SK-N-SH treated with all-trans-retinoic acid at 6 μM for 48 hours (cell line): ENCODE measurements around the gene FYN.

Experiments
- ATAC-seq: fragments of 200-7000 bp; cut with Tn5 transposase; 3 replicates; pipeline ENCODE4 v1.9.1; 2020; ENCODE audit warnings: mild to moderate bottlenecking, moderate library complexity
- ARNTL ChIP-seq: fragments of 450-650 bp; formaldehyde crosslinking; IDR thresholded peaks from 2 replicates; pipeline ENCODE4 v1.5.0; 2020; ENCODE audit warnings: low read depth, mild to moderate bottlenecking, moderate library complexity, borderline replicate concordance
- BACH2 ChIP-seq: fragments of 250-450 bp; sonication (Bioruptor Pico); IDR thresholded peaks from 2 replicates; pipeline ENCODE4 v1.9.0; 2021; ENCODE audit warnings: mild to moderate bottlenecking, borderline replicate concordance
- CREB5 ChIP-seq: fragments of 250-450 bp; sonication (Bioruptor Pico); IDR thresholded peaks from 2 replicates; pipeline ENCODE4 v1.5.1; 2020; ENCODE audit warnings: low read depth, mild to moderate bottlenecking, moderate library complexity
- CSDC2 ChIP-seq: fragments of 250-450 bp; sonication (Bioruptor Pico); IDR thresholded peaks from 2 replicates; pipeline ENCODE4 v1.5.0; 2020; ENCODE audit warnings: mild to moderate bottlenecking, moderate library complexity
- CSRNP3 ChIP-seq: fragments of 250-450 bp; sonication (Bioruptor Pico); IDR thresholded peaks from 2 replicates; pipeline ENCODE4 v1.5.1; 2021; ENCODE audit warnings: mild to moderate bottlenecking, moderate library complexity
- ESRRG ChIP-seq: fragments of 250-450 bp; sonication (Bioruptor Pico); IDR thresholded peaks from 2 replicates; pipeline ENCODE4 v1.6.1; 2021; ENCODE audit warnings: mild to moderate bottlenecking
- GLIS3 ChIP-seq: fragments of 250-450 bp; sonication (Bioruptor Pico); IDR thresholded peaks from 2 replicates; pipeline ENCODE4 v1.5.0; 2020; ENCODE audit warnings: mild to moderate bottlenecking, moderate library complexity
- ISL1 ChIP-seq: fragments of 250-450 bp; sonication (Bioruptor Pico); IDR thresholded peaks from 2 replicates; pipeline ENCODE4 v2.1.2; 2022; ENCODE audit warnings: mild to moderate bottlenecking, moderate library complexity
- OSR1 ChIP-seq: fragments of 250-450 bp; sonication (Bioruptor Pico); IDR thresholded peaks from 2 replicates; pipeline ENCODE4 v1.8.0; 2022; ENCODE audit warnings: moderate library complexity, mild to moderate bottlenecking, inconsistent platforms
- POU6F1 ChIP-seq: fragments of 250-450 bp; sonication (Bioruptor Pico); IDR thresholded peaks from 2 replicates; pipeline ENCODE4 v1.8.0; 2021; ENCODE audit warnings: low read depth, mild to moderate bottlenecking, moderate library complexity, borderline replicate concordance
- RARB ChIP-seq: fragments of 250-450 bp; sonication (Bioruptor Pico); IDR thresholded peaks from 2 replicates; pipeline ENCODE4 v1.8.0; 2021; ENCODE audit warnings: mild to moderate bottlenecking, moderate library complexity
- ZC3H10 ChIP-seq: fragments of 250-450 bp; sonication (Bioruptor Pico); IDR thresholded peaks from 2 replicates; pipeline ENCODE4 v1.5.1; 2021; ENCODE audit warnings: mild to moderate bottlenecking, moderate library complexity
- ZFP3 ChIP-seq: fragments of 250-450 bp; sonication (Bioruptor Pico); IDR thresholded peaks from 2 replicates; pipeline ENCODE4 v1.5.0; 2020; ENCODE audit warnings: mild to moderate bottlenecking, moderate library complexity
- ZFP30 ChIP-seq: fragments of 450-650 bp; formaldehyde crosslinking; IDR thresholded peaks from 2 replicates; pipeline ENCODE4 v1.5.0; 2022; ENCODE audit warnings: mild to moderate bottlenecking, moderate library complexity
- ZNF70 ChIP-seq: fragments of 450-650 bp; formaldehyde crosslinking; IDR thresholded peaks from 2 replicates; pipeline ENCODE4 v1.5.0; 2020; ENCODE audit warnings: mild to moderate bottlenecking, moderate library complexity
- TF ChIP-seq, protein P1 (sequence below): fragments of 250-450 bp; sonication (Bioruptor Pico); IDR thresholded peaks from 2 replicates; pipeline ENCODE4 v1.8.0; 2020; ENCODE audit warnings: mild to moderate bottlenecking, moderate library complexity, borderline replicate concordance

FYN gene

GRCh38 chr6:111784433-111784832 is 88.8 kb downstream of the FYN start (continued):
- TF ChIP-seq POU6F1 (CRISPR knock-in tag): no peak

- TF ChIP-seq RARB (CRISPR knock-in tag) (no peak), ESRRG (CRISPR knock-in tag) (no peak), ISL1 (CRISPR knock-in tag) (0 out of 2 replicates have a peak, but pooled peaks have one; percentile 16), ZC3H10 (CRISPR knock-in tag) (no peak), ZFP30 (CRISPR knock-in tag) (no peak)
- TF ChIP-seq, protein P1, sequence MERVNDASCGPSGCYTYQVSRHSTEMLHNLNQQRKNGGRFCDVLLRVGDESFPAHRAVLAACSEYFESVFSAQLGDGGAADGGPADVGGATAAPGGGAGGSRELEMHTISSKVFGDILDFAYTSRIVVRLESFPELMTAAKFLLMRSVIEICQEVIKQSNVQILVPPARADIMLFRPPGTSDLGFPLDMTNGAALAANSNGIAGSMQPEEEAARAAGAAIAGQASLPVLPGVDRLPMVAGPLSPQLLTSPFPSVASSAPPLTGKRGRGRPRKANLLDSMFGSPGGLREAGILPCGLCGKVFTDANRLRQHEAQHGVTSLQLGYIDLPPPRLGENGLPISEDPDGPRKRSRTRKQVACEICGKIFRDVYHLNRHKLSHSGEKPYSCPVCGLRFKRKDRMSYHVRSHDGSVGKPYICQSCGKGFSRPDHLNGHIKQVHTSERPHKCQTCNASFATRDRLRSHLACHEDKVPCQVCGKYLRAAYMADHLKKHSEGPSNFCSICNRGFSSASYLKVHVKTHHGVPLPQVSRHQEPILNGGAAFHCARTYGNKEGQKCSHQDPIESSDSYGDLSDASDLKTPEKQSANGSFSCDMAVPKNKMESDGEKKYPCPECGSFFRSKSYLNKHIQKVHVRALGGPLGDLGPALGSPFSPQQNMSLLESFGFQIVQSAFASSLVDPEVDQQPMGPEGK (CRISPR knock-in tag): no peak
- TF ChIP-seq, all 23 proteins: peak for 1
- no peak; the same call in 2 of the 3 replicates for ATAC-seq
Measured at GRCh38 chr6:111782887-111783466, 90.3 kb downstream of the FYN start.

DNA sequence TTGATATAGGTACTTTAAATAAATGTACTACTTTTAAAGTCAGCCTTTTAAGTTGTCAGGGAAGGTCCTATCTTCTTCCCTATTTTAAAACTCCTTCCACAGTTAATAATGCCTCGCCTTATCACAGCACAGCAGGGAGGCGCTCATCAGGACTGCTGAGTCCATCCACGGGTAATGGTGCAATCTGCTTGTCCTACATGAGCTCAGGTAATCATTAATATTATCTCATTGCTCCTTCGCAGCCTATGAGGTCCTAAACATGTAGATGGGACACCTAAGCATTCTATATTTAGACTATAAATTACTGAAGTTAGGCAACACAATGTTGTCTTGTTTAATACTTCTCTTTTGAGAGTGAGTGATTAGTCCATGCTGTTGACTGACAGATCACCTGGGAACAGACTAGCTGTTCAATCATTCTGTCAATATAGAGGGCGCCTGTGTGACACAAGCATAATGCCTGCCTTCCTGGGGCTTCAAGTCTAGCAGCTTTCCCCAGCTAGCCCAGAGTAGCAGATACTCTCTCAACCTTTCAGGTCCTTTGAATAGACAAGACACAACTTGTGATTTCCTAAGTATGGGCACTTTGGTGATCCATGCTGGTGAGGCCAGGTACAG is 91.0 kb downstream of the FYN start:
- no peak for ATAC-seq
- TF ChIP-seq ESRRG (CRISPR knock-in tag): no peak
- TF ChIP-seq, protein P1 (CRISPR knock-in tag): no peak
- no peak for TF ChIP-seq ISL1 (CRISPR knock-in tag)
- no peak for TF ChIP-seq ARNTL (CRISPR knock-in tag)
- no peak for TF ChIP-seq POU6F1 (CRISPR knock-in tag)
- TF ChIP-seq BACH2 (CRISPR knock-in tag): no peak
- TF ChIP-seq ZFP3 (CRISPR knock-in tag): no peak
- no peak for TF ChIP-seq OSR1 (CRISPR knock-in tag)
- TF ChIP-seq CSDC2: no peak
- TF ChIP-seq CSRNP3 (CRISPR knock-in tag): no peak
- no peak for TF ChIP-seq CREB5 (CRISPR knock-in tag)
- no peak for TF ChIP-seq ZNF70 (CRISPR knock-in tag)

DNA sequence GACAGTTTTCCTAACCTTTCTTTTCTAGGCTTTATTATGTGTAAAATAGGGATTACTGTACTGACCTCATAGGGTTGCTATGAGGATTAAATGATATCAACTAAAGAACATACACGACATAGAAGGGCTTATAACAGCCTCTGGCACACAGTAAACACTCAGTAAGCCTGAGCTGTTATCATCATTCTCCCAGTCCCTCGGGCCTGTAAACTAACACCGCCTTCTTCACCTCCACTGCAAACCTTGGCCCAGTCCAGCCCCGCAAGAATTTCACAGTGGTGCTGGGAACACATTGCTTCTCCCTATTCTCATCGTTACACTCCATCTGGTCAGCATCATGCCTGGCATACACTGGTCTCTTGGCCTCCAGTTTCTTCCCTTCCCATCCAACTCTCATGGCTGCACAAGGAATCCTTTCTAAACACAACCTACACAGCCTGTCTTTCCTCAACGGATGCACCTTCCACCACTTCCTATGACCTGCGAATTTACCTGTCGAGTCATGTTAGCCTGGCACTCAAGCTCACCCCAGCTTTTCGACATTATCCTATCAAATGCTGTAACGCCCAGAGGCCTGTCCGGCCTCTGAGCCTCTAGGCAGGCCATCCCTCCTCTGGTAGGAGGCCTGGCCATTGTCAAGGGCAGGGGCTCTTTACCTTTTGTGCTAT is 92.1 kb downstream of the FYN start:
- no peak for TF ChIP-seq CSRNP3 (CRISPR knock-in tag)
- no peak for TF ChIP-seq ZC3H10 (CRISPR knock-in tag)
- no peak for TF ChIP-seq POU6F1 (CRISPR knock-in tag)
- no peak for TF ChIP-seq GLIS3 (CRISPR knock-in tag)
- ATAC-seq: peak; percentile 36; the same call in 2 of the 3 replicates
